Central memory CD8-positive, alpha-beta T cell (primary cell): Measurements from ENCODE around the gene HOXA5.
A peak's percentile ranks its signal among the peaks of the same experiment; 100 is the strongest.

Experiments
- ATAC-seq: fragments of 150-1000 bp; cut with Tn5 transposase; replicated peaks from 2 replicates; pipeline ENCODE4 v1.10.0; 2022; ENCODE audit warnings: mild to moderate bottlenecking, moderate FRiP score, moderate number of reproducible peaks; ENCODE audit not compliant: poor library complexity, severe bottlenecking; ENCODE audit errors: extremely low read depth
- DNase-seq, 2 donors: peaks; one replicate each; pipeline ENCODE4 v3.0.0; 2021; ENCODE audit warnings: low spot score in 2 of 2
- H3K27ac Mint-ChIP-seq: one replicate; pipeline ENCODE4 v1.8.0; 2022; ENCODE audit warnings: low read depth, mild to moderate bottlenecking, moderate library complexity, mixed read lengths
- H3K27me3 Mint-ChIP-seq: one replicate; pipeline ENCODE4 v1.8.0; 2022; ENCODE audit warnings: mixed read lengths
- H3K36me3 Mint-ChIP-seq: one replicate; pipeline ENCODE4 v1.8.0; 2022; ENCODE audit warnings: mild to moderate bottlenecking, moderate library complexity, mixed read lengths; ENCODE audit not compliant: insufficient read depth
- H3K4me1 Mint-ChIP-seq: one replicate; pipeline ENCODE4 v1.8.0; 2022; ENCODE audit warnings: mixed read lengths
- H3K4me3 Mint-ChIP-seq: one replicate; pipeline ENCODE4 v1.8.0; 2022; ENCODE audit warnings: mild to moderate bottlenecking, moderate library complexity, mixed read lengths
- H3K9me3 Mint-ChIP-seq: one replicate; pipeline ENCODE4 v1.8.0; 2022; ENCODE audit warnings: mixed read lengths

HOXA5 gene

GRCh38 chr7:27171637-27172314 is 28.3 kb upstream of the HOXA5 start:
- ATAC-seq, result no peak
- H3K27me3 Mint-ChIP-seq, result peaks cover 82% of the 10 kb centered on the region
- H3K27ac Mint-ChIP-seq, result peak overlapping the region; percentile 72
- peak overlapping the region; percentile 69 for H3K4me3 Mint-ChIP-seq
- peaks cover 29% of the 10 kb centered on the region for H3K4me1 Mint-ChIP-seq
- DNase-seq, result no peak
- no peaks in the 10 kb centered on the region for H3K9me3 Mint-ChIP-seq
- H3K36me3 Mint-ChIP-seq, result peaks cover 28% of the 10 kb centered on the region

GRCh38 chr7:27171325-27171636 is 27.8 kb upstream of the HOXA5 start:
- H3K9me3 Mint-ChIP-seq, result no peaks in the 10 kb centered on the region
- DNase-seq (no peak), ATAC-seq (no peak)
- peaks cover 33% of the 10 kb centered on the region for H3K36me3 Mint-ChIP-seq
- H3K27ac Mint-ChIP-seq, result peak overlapping the region; percentile 17
- H3K4me1 Mint-ChIP-seq, result peaks cover 29% of the 10 kb centered on the region
- H3K27me3 Mint-ChIP-seq, result peaks cover 87% of the 10 kb centered on the region
- peak overlapping the region; percentile 69 for H3K4me3 Mint-ChIP-seq

- peak overlapping the region; percentile 20 for H3K27ac Mint-ChIP-seq
- H3K9me3 Mint-ChIP-seq, result no peaks in the 10 kb centered on the region
- H3K27me3 Mint-ChIP-seq, result peaks cover 87% of the 10 kb centered on the region
- no peak overlapping the region for H3K4me3 Mint-ChIP-seq
- ATAC-seq (no peak), DNase-seq (no peak)
- peaks cover 37% of the 10 kb centered on the region for H3K36me3 Mint-ChIP-seq
- peaks cover 34% of the 10 kb centered on the region for H3K4me1 Mint-ChIP-seq
These were observed 27.2 kb upstream of the HOXA5 start for GRCh38 chr7:27170426-27171324.

GRCh38 chr7:27169658-27170425 is 26.4 kb upstream of the HOXA5 start:
- Mint-ChIP-seq H3K27me3 (peaks cover 82% of the 10 kb centered on the region), H3K4me3 (peak overlapping the region; percentile 48), H3K9me3 (no peaks in the 10 kb centered on the region), H3K27ac (peak overlapping the region; percentile 74), H3K36me3 (peaks cover 40% of the 10 kb centered on the region), H3K4me1 (peaks cover 36% of the 10 kb centered on the region)
- ATAC-seq, result no peak
- DNase-seq, result no peak

- H3K4me3 Mint-ChIP-seq, result peak overlapping the region; percentile 23
- H3K36me3 Mint-ChIP-seq, result peaks cover 43% of the 10 kb centered on the region
- H3K27me3 Mint-ChIP-seq, result peaks cover 88% of the 10 kb centered on the region
- DNase-seq (no peak), ATAC-seq (no peak)
- no peaks in the 10 kb centered on the region for H3K9me3 Mint-ChIP-seq
- peak overlapping the region; percentile 64 for H3K27ac Mint-ChIP-seq
- peaks cover 36% of the 10 kb centered on the region for H3K4me1 Mint-ChIP-seq
These were observed 24.9 kb upstream of the HOXA5 start for GRCh38 chr7:27168265-27168947.

- no peak overlapping the region for H3K4me3 Mint-ChIP-seq
- H3K4me1 Mint-ChIP-seq, result peaks cover 36% of the 10 kb centered on the region
- DNase-seq (no peak), ATAC-seq (no peak)
- H3K36me3 Mint-ChIP-seq, result peaks cover 41% of the 10 kb centered on the region
- peaks cover 93% of the 10 kb centered on the region for H3K27me3 Mint-ChIP-seq
- H3K27ac Mint-ChIP-seq, result no peak overlapping the region
- no peaks in the 10 kb centered on the region for H3K9me3 Mint-ChIP-seq
These were observed 24.4 kb upstream of the HOXA5 start for GRCh38 chr7:27167916-27168264.

GRCh38 chr7:27166531-27167505 is 23.3 kb upstream of the HOXA5 start:
- no peaks in the 10 kb centered on the region for H3K9me3 Mint-ChIP-seq
- H3K27me3 Mint-ChIP-seq, result peaks cover 93% of the 10 kb centered on the region
- H3K27ac Mint-ChIP-seq, result peak overlapping the region; percentile 88
- peak overlapping the region; percentile 67 for H3K4me3 Mint-ChIP-seq
- no peak for DNase-seq
- ATAC-seq, result no peak
- peaks cover 28% of the 10 kb centered on the region for H3K4me1 Mint-ChIP-seq
- H3K36me3 Mint-ChIP-seq, result peaks cover 38% of the 10 kb centered on the region

GRCh38 chr7:27165996-27166530 is 22.6 kb upstream of the HOXA5 start:
- H3K4me3 Mint-ChIP-seq, result peak overlapping the region; percentile 67

GRCh38 chr7:27165089-27165995 is 21.9 kb upstream of the HOXA5 start, which contains the start of gene HOXA9:
Gene HOXA9 (minus strand): TSS chr7:27165537. CDS start chr7:27165457, 80 bp downstream.
- DNase-seq, result no peak
- Mint-ChIP-seq H3K27me3 (peaks cover 80% of the 10 kb centered on the region), H3K4me3 (peak within 1 kb of the TSS; percentile 67), H3K9me3 (no peaks in the 10 kb centered on the region), H3K4me1 (peaks cover 26% of the 10 kb centered on the region), H3K36me3 (peaks cover 33% of the 10 kb centered on the region), H3K27ac (peak within 1 kb of the TSS; percentile 88)
- no peak for ATAC-seq

More at GRCh38 chr7:27165996-27166530, 22.6 kb upstream of the HOXA5 start:
- Mint-ChIP-seq H3K27ac (peak overlapping the region; percentile 88), H3K4me1 (peaks cover 24% of the 10 kb centered on the region), H3K9me3 (no peaks in the 10 kb centered on the region), H3K36me3 (peaks cover 37% of the 10 kb centered on the region), H3K27me3 (peaks cover 88% of the 10 kb centered on the region)
- DNase-seq, result no peak
- no peak for ATAC-seq

- Mint-ChIP-seq H3K4me1 (peaks cover 32% of the 10 kb centered on the region), H3K4me3 (peak overlapping the region; percentile 21), H3K9me3 (no peaks in the 10 kb centered on the region), H3K27ac (peak overlapping the region; percentile 19), H3K36me3 (peaks cover 34% of the 10 kb centered on the region), H3K27me3 (peaks cover 80% of the 10 kb centered on the region)
- ATAC-seq, result no peak
- DNase-seq, result no peak
These were observed 21.0 kb upstream of the HOXA5 start for GRCh38 chr7:27164367-27165088.
